GM06990 (cell line): ENCODE measurements around the gene CA12.

Experiments used
- DNase-seq: peaks from one replicate; pipeline ENCODE4 v3.0.0-alpha.2; 2011; ENCODE audit not compliant: insufficient read length; ENCODE audit errors: extremely low read depth
- H3K27me3 ChIP-seq: replicated peaks from 2 replicates; pipeline ENCODE4 v1.6.0; 2011; ENCODE audit warnings: low read length; ENCODE audit not compliant: control insufficient read depth, insufficient read depth
- H3K36me3 ChIP-seq: 2 replicates; pipeline ENCODE4 v1.5.1; 2011; ENCODE audit warnings: low read length; ENCODE audit not compliant: control insufficient read depth, insufficient read depth
- H3K4me3 ChIP-seq: replicated peaks from 2 replicates; pipeline ENCODE4 v1.5.1; 2011; ENCODE audit warnings: low read depth, mild to moderate bottlenecking, control low read depth, low read length
- CTCF ChIP-seq: IDR thresholded peaks from 2 replicates; pipeline ENCODE4 v1.5.1; 2011; ENCODE audit warnings: low read length, control low read depth, mild to moderate bottlenecking, inconsistent platforms; ENCODE audit not compliant: insufficient read depth, poor library complexity, severe bottlenecking

The CA12 gene

DNA sequence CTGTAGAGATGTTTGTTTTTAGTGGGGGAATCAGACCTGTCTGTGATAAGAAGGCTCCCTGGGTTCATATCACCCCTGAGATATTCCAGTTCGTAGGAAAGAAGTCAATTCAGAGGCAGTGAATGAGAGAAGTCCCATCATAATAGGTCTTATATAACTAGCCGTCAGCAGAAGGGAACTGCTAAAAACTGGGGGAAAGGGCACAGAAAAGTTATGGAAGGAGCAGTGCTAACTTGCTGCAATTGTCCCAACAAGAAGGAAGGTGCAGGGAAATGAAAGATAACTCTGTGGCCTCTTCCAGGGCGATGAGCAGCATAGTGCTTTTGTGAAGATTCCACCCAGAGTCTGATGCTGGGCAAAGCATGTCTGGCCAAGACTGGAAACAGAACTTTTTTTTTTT lies 9.0 kb upstream of the CA12 start:
- Histone ChIP-seq H3K27me3 (no peaks in the 10 kb centered on the region; the same call in 1 of the 2 replicates), H3K4me3 (no peak overlapping the region)
- TF ChIP-seq CTCF = no peak

GRCh38 chr15:63389902-63390670 lies 8.4 kb upstream of the CA12 start:
- Histone ChIP-seq H3K4me3 (no peak overlapping the region), H3K27me3 (no peaks in the 10 kb centered on the region; the same call in 1 of the 2 replicates), H3K36me3 (no peaks in the 10 kb centered on the region)
- no peak for DNase-seq
- no peak for TF ChIP-seq CTCF

More for the DNA sequence above, 9.0 kb upstream of the CA12 start:
- no peaks in the 10 kb centered on the region for H3K36me3 ChIP-seq
- DNase-seq = no peak

DNA sequence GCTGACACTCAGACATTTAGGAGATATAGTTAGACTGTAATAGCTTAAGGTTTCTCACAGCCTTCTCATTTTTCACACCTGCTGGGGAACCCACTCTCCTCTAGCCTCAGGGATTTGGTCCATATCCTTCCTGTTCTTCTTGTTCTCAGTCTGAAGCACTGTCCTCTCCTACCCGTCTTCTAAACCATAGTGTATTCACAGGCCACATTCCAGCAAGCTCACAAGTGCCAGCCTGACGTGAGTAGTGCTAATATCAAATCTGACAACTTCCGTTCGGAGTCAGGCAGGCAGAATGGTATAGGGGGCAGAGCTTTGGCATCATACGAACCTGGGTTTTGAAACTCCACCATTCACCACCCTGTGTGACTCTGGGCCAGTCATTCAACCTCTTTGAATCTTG lies 6.9 kb upstream of the CA12 start:
- no peak overlapping the region for H3K4me3 ChIP-seq
- H3K27me3 ChIP-seq = no peaks in the 10 kb centered on the region; the same call in 1 of the 2 replicates
- TF ChIP-seq CTCF = no peak
- H3K36me3 ChIP-seq = no peaks in the 10 kb centered on the region
- DNase-seq = no peak

- TF ChIP-seq CTCF = no peak
- Histone ChIP-seq H3K4me3 (no peak overlapping the region), H3K27me3 (no peaks in the 10 kb centered on the region; the same call in 1 of the 2 replicates), H3K36me3 (no peaks in the 10 kb centered on the region)
- no peak for DNase-seq
Observed at GRCh38 chr15:63387748-63388493, 6.3 kb upstream of the CA12 start.

GRCh38 chr15:63385911-63386531 lies 4.4 kb upstream of the CA12 start:
- TF ChIP-seq CTCF = no peak
- H3K4me3 ChIP-seq = no peak overlapping the region
- H3K36me3 ChIP-seq = no peaks in the 10 kb centered on the region
- H3K27me3 ChIP-seq = no peaks in the 10 kb centered on the region; the same call in 1 of the 2 replicates
- DNase-seq = no peak
